Stimulated activated CD4-positive, alpha-beta T cell treated with anti-CD3 and anti-CD28 coated beads, Interleukin-15, amount 100 ng/mL, for 48 hours (primary cell): Measurements from ENCODE around the gene VAV2.

Experiments
- DNase-seq, 2 donors: peaks; one replicate each; pipeline ENCODE4 v3.0.0-alpha.2; 2020; ENCODE audit warnings: low read depth in 2 of 2

VAV2 gene

GRCh38 chr9:133952598-133953550, 39.2 kb downstream of the VAV2 start:
- DNase-seq = no peak

DNA sequence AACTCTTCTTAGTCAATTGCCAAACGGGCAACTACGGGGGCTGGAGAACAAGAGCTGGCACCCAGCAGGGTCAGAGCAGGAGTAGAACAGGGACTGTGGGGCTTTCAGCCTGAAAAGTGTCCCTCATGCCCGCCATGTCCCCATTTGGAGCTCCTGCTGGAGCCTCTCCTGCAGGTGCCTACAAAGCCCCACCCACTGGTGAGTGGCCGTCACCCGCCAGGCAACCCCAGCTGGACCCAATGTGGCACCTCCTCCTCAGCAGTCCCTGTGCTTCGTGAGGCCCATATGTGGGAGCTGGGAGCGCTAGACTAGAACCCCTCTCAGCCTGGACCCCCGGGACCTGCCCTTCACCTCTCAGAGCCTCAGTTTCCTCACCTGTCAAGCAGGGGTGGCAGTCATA, 40.9 kb downstream of the VAV2 start:
- no peak for DNase-seq

GRCh38 chr9:133950629-133951111, 41.5 kb downstream of the VAV2 start:
- no peak for DNase-seq

- DNase-seq = no peak
These were observed 41.9 kb downstream of the VAV2 start for GRCh38 chr9:133950192-133950591.

DNA sequence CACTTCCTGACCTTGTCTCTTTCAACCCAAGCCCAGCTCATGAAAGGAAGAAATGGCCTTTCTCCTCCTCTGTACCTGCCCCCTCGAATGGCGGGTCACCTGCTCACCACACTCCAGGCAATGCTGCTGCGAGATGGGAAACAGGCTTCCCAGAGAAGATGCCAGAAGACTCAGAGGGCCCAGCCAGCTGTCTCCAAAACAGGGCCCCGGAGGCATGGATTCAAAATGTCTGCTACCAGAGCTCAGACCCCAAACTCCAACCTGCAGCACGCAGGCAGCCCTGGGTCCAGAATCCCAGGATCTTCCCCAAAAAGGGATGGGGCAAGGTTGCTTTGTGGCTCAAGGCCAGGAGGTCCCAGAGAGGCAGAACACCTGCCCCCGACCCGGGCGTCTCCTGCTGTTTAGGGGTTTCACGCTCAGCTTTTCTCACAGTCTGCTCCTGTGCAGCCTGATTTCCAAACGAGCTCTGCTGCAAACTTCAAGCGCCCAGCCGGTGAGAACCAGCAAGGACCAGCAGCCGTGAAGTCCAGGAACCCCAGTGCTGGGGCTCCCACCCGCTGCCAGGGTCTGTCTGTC, 42.5 kb downstream of the VAV2 start:
- no peak for DNase-seq

DNA sequence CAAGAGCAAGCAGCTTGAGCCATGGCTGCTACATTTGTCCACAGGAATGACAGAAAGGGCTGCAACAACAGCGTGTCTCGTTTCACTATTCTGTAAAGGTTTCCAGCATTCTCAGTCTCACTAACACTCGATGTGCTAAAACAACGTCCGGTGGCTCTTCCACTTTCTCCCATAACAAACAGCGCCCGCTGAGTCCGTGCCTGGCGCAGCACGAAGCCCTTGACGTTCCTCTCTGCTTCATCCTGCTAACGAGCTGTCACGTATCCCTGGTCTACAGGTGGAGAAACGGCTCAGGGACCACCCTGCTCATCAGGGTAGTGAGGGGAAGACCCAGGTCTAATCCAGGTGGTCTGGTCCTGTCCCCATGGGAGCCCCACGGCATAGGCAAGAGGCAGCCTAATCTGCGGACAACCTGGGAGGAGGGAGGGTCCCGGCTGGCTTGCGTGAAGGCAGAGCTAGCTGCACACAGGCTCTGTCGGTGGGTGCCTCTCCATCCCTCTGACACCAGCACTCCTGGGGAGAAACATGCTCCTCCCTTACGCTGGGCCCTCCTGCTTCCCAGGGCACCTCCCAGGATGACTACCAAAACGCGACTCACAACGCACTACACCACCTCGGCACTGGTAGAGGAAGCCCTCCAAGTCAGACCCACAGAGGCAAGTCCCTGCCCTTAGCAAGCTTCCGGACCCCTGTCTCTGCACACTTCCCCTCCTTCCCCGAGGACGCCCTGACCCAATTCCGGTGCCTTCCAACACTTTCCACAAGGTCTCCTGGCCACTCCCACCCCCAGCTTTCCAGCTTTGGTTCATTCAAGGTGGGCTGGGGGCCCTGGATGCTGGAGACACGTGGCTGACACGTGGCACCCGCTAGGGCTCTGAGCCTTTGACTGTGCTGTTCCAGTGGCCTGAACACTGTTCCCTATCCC, 43.3 kb downstream of the VAV2 start:
- no peak for DNase-seq

GRCh38 chr9:133948131-133948530, 44.0 kb downstream of the VAV2 start:
- no peak for DNase-seq

- DNase-seq = no peak
These were observed 45.2 kb downstream of the VAV2 start for GRCh38 chr9:133946840-133947486.

DNA sequence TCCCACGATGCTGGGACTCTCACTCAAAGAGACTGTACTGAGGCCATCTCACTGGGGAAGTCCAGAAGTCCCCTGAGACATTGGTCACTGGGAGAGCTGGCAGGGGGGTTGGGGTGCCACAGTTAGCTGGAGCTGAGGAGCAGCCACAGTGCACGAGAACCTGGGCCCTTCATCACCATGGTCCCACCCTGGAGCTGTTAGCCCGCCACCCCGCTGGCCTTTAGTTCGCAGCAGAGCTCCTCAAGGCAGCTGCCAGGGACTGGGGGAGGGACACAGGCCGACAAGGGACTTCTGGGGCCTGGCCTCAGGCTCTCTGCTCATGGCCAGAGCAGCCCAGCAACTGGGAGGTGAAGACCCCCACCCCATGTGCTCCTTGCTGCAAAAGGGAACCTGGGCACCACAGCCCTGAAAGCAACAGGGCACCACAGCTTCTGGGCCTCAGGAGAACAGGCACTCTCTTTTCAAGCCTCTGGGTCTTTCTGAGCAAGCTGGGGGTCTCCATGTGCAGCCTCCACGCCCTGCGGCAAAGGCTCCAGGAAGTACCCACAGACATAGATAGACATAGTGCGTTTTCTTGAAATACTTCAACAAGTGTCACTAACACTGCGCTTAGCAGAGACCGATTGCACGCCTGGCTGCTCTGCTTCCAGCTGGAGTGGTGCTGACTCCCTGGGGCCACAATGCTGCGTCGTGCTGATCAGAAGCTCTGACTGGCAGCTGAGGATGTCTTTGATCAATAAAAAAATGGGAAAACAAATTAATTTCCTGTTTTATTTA, 46.0 kb downstream of the VAV2 start:
- DNase-seq = no peak

DNA sequence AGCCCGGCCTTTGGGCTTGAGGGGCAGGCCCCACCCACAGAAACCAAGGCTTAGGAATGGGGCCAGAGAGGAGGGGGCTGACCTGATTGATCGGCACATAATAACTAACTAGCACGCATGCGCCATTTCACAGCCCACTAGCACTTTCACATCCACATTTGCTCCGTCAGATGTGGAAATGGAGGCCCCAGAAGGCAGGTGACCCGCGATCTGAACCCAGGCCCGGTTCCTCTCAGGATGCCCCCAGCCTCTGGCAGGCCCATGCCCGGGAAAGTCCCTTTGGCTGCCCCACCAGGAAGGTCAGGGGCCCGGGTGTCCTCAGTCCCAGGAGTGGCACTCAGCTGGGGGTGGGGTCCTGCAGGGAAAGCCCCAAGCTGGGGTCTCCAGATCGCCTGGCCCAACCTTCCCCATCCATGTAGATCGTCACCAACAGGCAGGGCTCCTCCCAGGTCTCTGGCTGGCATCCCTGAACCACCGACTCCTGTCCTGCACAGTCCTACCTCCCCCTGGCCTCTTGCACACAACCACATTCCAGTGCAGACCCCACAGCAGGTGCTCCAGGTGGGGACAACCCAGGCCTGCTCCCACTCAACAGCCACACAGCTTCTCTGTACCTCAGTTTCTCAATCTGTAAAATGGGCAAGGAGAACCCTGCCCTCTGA, 46.7 kb downstream of the VAV2 start:
- no peak for DNase-seq

GRCh38 chr9:133944746-133945135, 47.4 kb downstream of the VAV2 start:
- no peak for DNase-seq

GRCh38 chr9:133943781-133944745, 48.1 kb downstream of the VAV2 start:
- DNase-seq = no peak

DNA sequence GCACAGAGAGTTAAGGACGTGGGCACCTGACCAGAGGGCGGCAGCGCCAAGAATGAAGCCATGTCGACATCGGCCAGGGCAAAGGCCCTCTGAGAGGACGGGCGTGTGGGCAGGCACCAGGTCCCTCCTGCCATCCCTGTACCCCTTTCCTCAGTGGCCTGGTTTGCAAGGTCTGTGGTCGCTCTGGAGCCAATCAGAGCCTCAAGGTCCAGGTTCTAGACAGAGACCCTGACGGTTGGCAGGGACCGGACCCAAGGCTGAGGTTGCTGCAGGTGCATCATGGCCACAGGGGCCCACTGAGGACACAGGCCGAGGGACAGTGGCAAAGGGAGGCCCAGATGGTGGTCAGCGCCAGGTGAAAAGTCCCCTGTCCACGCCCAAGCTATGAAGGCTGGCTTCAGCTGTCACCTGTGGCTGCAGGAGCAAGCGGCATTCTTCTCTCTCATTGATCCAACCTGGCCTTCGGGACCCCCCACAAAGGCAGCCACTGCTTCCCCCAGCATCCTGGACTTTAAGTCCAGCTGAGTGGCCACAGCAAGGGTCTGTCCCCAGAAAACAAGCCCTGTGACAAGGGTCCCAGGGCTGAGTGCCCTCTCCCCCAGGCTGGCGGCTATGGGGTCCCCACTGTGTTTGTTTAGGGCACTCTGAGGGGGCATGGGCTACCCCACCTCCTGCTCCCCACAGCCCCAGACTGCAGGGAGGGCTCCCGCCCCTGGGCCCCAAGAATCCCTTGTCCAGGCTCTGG, 48.9 kb downstream of the VAV2 start:
- no peak for DNase-seq

GRCh38 chr9:133942206-133942975, 49.7 kb downstream of the VAV2 start:
- no peak for DNase-seq

GRCh38 chr9:133939845-133940244, 52.3 kb downstream of the VAV2 start:
- DNase-seq = no peak

DNA sequence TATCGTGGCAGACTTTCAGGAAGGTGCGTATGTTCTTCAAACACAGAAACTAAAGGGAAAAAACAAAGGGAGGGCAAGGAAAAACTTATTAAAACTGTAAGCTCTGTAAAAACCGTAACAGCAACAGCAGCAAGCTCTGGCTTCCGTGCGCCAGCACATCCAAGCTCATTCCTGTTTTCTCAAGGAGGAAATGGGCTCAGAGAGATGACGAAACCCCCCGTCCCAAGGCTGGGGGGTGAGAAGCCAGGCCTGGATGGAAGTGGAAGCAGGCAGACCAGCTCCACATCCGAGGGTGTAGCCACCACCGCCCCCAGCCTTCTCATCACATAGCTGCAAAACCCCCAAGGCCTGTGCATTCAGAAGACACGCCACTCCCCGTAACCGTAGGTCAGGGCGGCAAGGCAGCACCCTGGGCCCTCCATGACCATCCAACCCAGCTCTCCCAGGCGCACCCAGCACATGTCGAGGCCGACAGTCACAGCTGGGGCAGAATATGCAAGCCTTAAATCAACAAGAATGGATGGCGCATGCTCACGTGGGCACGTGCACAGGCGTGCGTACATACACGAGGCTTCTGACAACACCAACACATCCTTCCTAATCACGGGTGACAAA, 52.8 kb downstream of the VAV2 start:
- no peak for DNase-seq

DNA sequence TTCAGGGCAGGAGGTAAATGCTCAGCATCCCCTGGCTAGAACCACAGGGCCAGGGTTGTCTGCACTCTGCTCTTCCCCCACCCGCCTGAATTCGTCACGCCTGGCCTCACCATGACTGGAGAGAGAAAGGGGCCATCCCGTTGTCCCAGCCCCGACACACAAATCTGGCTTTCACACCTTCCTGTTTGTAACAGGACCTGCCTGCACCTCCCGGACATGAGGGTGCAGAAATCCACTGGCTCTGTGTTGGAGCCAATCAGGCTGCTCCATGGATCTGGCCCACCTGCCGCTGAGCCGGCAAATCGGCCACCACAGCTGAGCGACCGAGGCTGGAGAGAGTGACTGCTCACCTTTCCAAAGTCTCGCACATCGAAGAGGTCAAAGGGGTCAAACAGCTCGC, 53.4 kb downstream of the VAV2 start:
- DNase-seq = no peak
